Measurements from ENCODE around the gene ZNF436. TPM values are rescaled to one million over a fixed set of nuclear protein-coding genes. Genes with fewer than 3 reads are reported as not detected.

Gene ZNF436
- total RNA-seq, 2 experiments from 2014 or later, result 8.1 to 8.2 TPM

DNA sequence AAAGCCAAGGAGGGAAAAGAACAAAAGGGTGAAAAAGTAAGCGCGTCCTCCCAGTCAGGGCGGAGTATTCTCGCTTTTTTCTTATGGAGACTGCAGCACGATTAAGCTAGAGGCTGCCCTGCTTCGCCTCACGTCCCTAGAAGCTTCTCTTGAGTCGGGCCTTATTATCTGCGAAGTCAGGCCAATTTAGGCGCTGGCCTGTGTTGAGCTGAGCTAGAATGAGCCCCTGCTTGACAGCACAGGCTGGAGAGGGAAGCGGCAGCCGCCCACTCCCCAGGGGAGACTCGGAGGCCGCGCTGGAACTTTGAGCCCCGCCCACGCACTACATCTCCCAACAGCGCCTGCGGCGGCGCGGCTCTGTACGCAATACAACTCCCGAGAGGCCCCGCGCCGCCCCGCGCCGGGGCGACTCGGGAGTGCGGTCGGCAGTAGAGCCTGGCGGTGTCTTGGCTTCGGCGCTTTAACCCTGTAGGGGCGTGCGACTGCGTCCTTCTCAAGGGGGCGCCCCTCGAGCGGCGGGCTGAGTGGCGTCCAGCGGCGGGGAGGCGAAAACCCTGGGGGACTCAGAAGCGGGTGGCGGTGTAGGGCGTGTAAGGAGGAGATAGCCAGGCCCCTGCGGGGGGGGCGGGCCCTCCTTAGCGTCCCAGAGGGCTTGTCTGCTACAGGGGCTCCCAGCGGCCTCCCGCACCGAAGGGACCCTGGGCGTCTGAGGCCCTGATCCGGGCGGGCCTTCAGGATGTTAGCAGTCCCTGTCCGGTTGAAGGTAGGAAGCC lies 888 bp downstream of the ZNF436 start:
- Mint-ChIP-seq H3K27ac (peak overlapping the region; percentile 98), H3K36me3 (peaks cover 32% of the 10 kb centered on the region), H3K27me3 (no peaks in the 10 kb centered on the region), H3K4me1 (peaks cover 23% of the 10 kb centered on the region), H3K4me3 (peak overlapping the region; percentile 97), H3K9me3 (peaks cover 4% of the 10 kb centered on the region)
- POLR2A ChIA-PET, result interaction anchor here (0.5 to 6.2 kb wide), 9 partner anchors 8 to 642 kb away, joined by 3 to 97 read pairs (median 3); partner anchors contain the start of genes HNRNPR and PNRC2
- peak; percentile 78 for ATAC-seq (ENCODE audit: low read depth)
- peak; percentile 91 for DNase-seq

GRCh38 chr1:23367791-23368561 lies 1.7 kb downstream of the ZNF436 start:
- Mint-ChIP-seq H3K36me3 (peaks cover 39% of the 10 kb centered on the region), H3K9me3 (peaks cover 5% of the 10 kb centered on the region), H3K4me3 (peak overlapping the region; percentile 97), H3K27me3 (no peaks in the 10 kb centered on the region), H3K4me1 (peaks cover 23% of the 10 kb centered on the region), H3K27ac (peak overlapping the region; percentile 98)
- POLR2A ChIA-PET, result interaction anchor here (0.5 to 6.2 kb wide), 12 partner anchors 9 to 643 kb away, joined by 3 to 97 read pairs (median 3); partner anchors contain the start of genes HNRNPR and PNRC2
- ATAC-seq (ENCODE audit: low read depth) (peak; percentile 92), DNase-seq (peak; percentile 93)

DNA sequence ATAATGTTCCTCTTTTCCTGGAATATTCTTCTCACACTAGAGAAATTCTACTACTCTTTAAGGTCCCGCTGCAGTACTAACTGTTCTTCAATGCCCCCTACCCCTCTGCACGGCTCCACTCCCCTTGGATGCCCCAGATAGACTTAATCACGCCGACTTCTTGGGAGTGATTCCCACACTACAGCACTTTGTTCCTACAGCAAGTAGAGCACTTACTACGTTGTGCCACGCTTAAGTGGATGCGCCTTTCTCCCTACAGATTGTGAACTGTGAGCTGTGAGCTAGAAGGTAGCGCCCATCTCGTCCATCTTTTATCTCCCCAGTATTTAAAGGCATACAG lies 2.2 kb downstream of the ZNF436 start:
- peak overlapping the region; percentile 97 for H3K4me3 Mint-ChIP-seq
- peaks cover 44% of the 10 kb centered on the region for H3K36me3 Mint-ChIP-seq
- POLR2A ChIA-PET, result interaction anchor here (0.6 to 6.2 kb wide), 7 partner anchors 10 to 367 kb away, joined by 3 to 97 read pairs (median 3); partner anchors contain the start of gene HNRNPR
- peak overlapping the region; percentile 98 for H3K27ac Mint-ChIP-seq
- DNase-seq (no peak), ATAC-seq (ENCODE audit: low read depth) (no peak)
- peaks cover 10% of the 10 kb centered on the region for H3K9me3 Mint-ChIP-seq
- no peaks in the 10 kb centered on the region for H3K27me3 Mint-ChIP-seq
- peaks cover 23% of the 10 kb centered on the region for H3K4me1 Mint-ChIP-seq

DNA sequence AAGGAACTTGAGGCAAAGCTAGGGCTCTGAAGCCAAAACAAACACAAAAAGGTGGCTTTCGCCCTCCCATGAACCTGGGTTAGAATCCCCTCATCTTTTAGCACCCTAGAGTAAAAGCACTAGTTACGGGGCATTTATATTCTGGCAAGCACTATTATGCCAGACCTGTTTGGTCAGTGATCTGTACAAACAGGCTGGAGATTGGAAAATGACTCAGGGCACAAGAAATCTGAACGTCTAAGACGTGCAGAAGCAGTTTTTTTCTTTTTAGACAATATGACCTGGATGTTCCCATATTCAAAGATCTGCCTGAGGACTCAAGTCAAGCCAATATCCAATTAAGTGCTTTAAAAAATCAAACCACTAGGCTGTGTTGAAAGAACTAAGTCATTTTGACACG lies 3.0 kb downstream of the ZNF436 start:
- DNase-seq, result no peak
- POLR2A ChIA-PET, result interaction anchor here (6.2 kb wide), 1 partner anchor 21 kb away, joined by 97 read pairs; the partner anchor contains the start of gene HNRNPR
- no peak for ATAC-seq (ENCODE audit: low read depth)
- peaks cover 16% of the 10 kb centered on the region for H3K9me3 Mint-ChIP-seq
- no peaks in the 10 kb centered on the region for H3K27me3 Mint-ChIP-seq
- H3K27ac Mint-ChIP-seq, result no peak overlapping the region
- peaks cover 52% of the 10 kb centered on the region for H3K36me3 Mint-ChIP-seq
- H3K4me3 Mint-ChIP-seq, result peak overlapping the region; percentile 2
- H3K4me1 Mint-ChIP-seq, result peaks cover 23% of the 10 kb centered on the region

GRCh38 chr1:23366146-23366545 lies 3.5 kb downstream of the ZNF436 start:
- H3K36me3 Mint-ChIP-seq, result peaks cover 56% of the 10 kb centered on the region
- ATAC-seq (ENCODE audit: low read depth), result no peak
- no peak for DNase-seq
- H3K9me3 Mint-ChIP-seq, result peaks cover 20% of the 10 kb centered on the region
- H3K4me3 Mint-ChIP-seq, result no peak overlapping the region
- H3K27ac Mint-ChIP-seq, result no peak overlapping the region
- no peaks in the 10 kb centered on the region for H3K27me3 Mint-ChIP-seq
- POLR2A ChIA-PET, result interaction anchor here (0.6 to 6.2 kb wide), 2 partner anchors 21 to 25 kb away, joined by 3 to 97 read pairs; partner anchors contain the start of gene HNRNPR
- peaks cover 23% of the 10 kb centered on the region for H3K4me1 Mint-ChIP-seq

GRCh38 chr1:23362218-23362713 lies 7.4 kb downstream of the ZNF436 start:
- Mint-ChIP-seq H3K4me3 (no peak overlapping the region), H3K36me3 (peaks cover 80% of the 10 kb centered on the region), H3K27me3 (no peaks in the 10 kb centered on the region), H3K27ac (no peak overlapping the region), H3K9me3 (peaks cover 46% of the 10 kb centered on the region), H3K4me1 (peaks cover 9% of the 10 kb centered on the region)
- no peak for ATAC-seq (ENCODE audit: low read depth)
- POLR2A ChIA-PET, result interaction anchor here (1.0 to 1.7 kb wide), 2 partner anchors 11 to 18 kb away, joined by 4 to 10 read pairs; partner anchors contain the start of gene HNRNPR
- no peak for DNase-seq

DNA sequence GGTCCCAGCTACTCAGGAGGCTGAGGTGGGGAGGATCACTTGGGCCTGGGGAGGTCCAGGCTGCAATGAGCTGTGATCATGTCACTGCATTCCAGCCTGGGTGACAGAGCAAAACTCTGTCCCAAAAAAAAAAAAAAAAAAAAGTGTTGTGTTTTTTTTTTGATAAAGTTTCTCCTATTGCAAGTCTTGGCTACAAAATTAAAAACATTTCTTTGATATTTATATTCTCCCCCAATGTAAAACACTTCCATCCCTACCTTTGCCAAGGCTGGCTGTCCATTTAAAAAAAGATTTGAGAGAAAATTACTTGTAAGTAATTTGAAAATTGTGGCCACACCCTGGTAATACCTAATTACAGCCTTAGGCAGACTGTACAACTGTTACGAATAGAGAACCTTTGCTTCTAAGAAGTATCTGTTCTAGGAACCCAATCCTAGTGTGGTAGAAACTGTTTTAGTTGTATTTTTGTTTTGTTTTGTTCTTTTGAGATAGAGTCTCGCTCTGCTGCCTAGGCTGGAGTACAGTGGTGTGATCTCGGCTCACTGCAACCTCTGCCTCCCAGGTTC lies 11.2 kb downstream of the ZNF436 start:
- DNase-seq (no peak), ATAC-seq (ENCODE audit: low read depth) (no peak)
- Mint-ChIP-seq H3K9me3 (peaks cover 56% of the 10 kb centered on the region), H3K27me3 (no peaks in the 10 kb centered on the region), H3K4me1 (peaks cover 5% of the 10 kb centered on the region), H3K27ac (no peak overlapping the region), H3K36me3 (peaks cover 61% of the 10 kb centered on the region), H3K4me3 (no peak overlapping the region)
- POLR2A ChIA-PET, result no interaction called here

GRCh38 chr1:23357138-23357908 lies 12.3 kb downstream of the ZNF436 start:
- POLR2A ChIA-PET, result no interaction called here

GRCh38 chr1:23356471-23357137 lies 13.0 kb downstream of the ZNF436 start:
- Mint-ChIP-seq H3K36me3 (peaks cover 45% of the 10 kb centered on the region), H3K27ac (no peak overlapping the region), H3K4me1 (peaks cover 5% of the 10 kb centered on the region), H3K27me3 (no peaks in the 10 kb centered on the region), H3K4me3 (no peak overlapping the region), H3K9me3 (peaks cover 45% of the 10 kb centered on the region)
- DNase-seq (no peak), ATAC-seq (ENCODE audit: low read depth) (no peak)
- POLR2A ChIA-PET, result interaction anchor here (0.6 kb wide), 1 partner anchor 18 kb away, joined by 3 read pairs; no protein-coding TSS in a partner anchor

More at GRCh38 chr1:23357138-23357908, 12.3 kb downstream of the ZNF436 start:
- Mint-ChIP-seq H3K27ac (no peak overlapping the region), H3K36me3 (peaks cover 52% of the 10 kb centered on the region), H3K4me3 (no peak overlapping the region), H3K9me3 (peaks cover 51% of the 10 kb centered on the region), H3K27me3 (no peaks in the 10 kb centered on the region), H3K4me1 (peaks cover 5% of the 10 kb centered on the region)
- DNase-seq (no peak), ATAC-seq (ENCODE audit: low read depth) (no peak)

- Mint-ChIP-seq H3K4me1 (peaks cover 5% of the 10 kb centered on the region), H3K4me3 (peak overlapping the region; percentile 12), H3K36me3 (peaks cover 22% of the 10 kb centered on the region), H3K27ac (no peak overlapping the region), H3K27me3 (no peaks in the 10 kb centered on the region), H3K9me3 (peaks cover 27% of the 10 kb centered on the region)
- POLR2A ChIA-PET, result interaction anchor here (2.7 kb wide), 1 partner anchor 10 kb away, joined by 15 read pairs; the partner anchor contains the start of gene HNRNPR
- no peak for DNase-seq
- ATAC-seq (ENCODE audit: low read depth), result peak; percentile 58
Observed at GRCh38 chr1:23354245-23354644, 15.4 kb downstream of the ZNF436 start.

- Mint-ChIP-seq H3K36me3 (peaks cover 12% of the 10 kb centered on the region), H3K27me3 (no peaks in the 10 kb centered on the region), H3K27ac (no peak overlapping the region), H3K4me3 (no peak overlapping the region), H3K9me3 (peaks cover 15% of the 10 kb centered on the region), H3K4me1 (peaks cover 5% of the 10 kb centered on the region)
- DNase-seq (no peak), ATAC-seq (ENCODE audit: low read depth) (no peak)
- POLR2A ChIA-PET, result interaction anchor here (0.7 kb wide), 1 partner anchor 113 kb away, joined by 5 read pairs; no protein-coding TSS in a partner anchor
Observed at GRCh38 chr1:23352096-23352695, 17.4 kb downstream of the ZNF436 start.
